Stimulated activated CD8-positive, alpha-beta memory T cell treated with anti-CD3 and anti-CD28 coated beads, Interleukin-15, amount 100 ng/mL, for 24 hours (primary cell): ENCODE data around the gene GHITM.

Source experiments
- DNase-seq: peaks from one replicate; pipeline ENCODE4 v3.0.0-alpha.2; 2020; ENCODE audit warnings: low read depth

The GHITM gene

DNA sequence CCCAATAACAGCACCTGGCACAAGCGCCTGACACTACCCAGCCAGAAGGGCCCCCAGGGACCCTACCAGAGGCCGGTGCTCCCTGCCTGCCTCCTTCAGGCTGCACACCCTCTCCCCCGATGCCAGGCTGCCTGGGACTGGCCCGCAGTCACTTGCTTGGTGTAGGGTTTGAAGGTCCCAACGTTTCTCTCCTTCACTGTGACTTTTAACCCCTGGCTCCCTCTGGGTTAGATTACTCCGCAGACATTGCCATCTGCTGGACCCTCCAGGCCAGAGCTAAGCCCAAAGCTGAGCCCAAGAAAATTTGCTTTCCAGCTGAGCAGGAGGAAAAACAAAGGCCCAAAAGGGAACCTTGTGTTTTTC, 61.9 kb downstream of the GHITM start:
- no peak for DNase-seq

GRCh38 chr10:84201682-84202081, 62.4 kb downstream of the GHITM start:
- no peak for DNase-seq

GRCh38 chr10:84202349-84202748, 63.0 kb downstream of the GHITM start:
- no peak for DNase-seq
